HG03457 (cell line): Measurements from ENCODE around the gene CARHSP1.
"Not testable (repeated sequence)": the region's sequence is repeated elsewhere in the genome, so short reads cannot be mapped to it uniquely, and the experiment has no call there.

Experiments used
- ATAC-seq: cut with Tn5 transposase; IDR thresholded peaks from one replicate; pipeline ENCODE4 v1.9.1; 2021; ENCODE audit warnings: moderate number of reproducible peaks; ENCODE audit not compliant: unreplicated experiment

CARHSP1 gene

DNA sequence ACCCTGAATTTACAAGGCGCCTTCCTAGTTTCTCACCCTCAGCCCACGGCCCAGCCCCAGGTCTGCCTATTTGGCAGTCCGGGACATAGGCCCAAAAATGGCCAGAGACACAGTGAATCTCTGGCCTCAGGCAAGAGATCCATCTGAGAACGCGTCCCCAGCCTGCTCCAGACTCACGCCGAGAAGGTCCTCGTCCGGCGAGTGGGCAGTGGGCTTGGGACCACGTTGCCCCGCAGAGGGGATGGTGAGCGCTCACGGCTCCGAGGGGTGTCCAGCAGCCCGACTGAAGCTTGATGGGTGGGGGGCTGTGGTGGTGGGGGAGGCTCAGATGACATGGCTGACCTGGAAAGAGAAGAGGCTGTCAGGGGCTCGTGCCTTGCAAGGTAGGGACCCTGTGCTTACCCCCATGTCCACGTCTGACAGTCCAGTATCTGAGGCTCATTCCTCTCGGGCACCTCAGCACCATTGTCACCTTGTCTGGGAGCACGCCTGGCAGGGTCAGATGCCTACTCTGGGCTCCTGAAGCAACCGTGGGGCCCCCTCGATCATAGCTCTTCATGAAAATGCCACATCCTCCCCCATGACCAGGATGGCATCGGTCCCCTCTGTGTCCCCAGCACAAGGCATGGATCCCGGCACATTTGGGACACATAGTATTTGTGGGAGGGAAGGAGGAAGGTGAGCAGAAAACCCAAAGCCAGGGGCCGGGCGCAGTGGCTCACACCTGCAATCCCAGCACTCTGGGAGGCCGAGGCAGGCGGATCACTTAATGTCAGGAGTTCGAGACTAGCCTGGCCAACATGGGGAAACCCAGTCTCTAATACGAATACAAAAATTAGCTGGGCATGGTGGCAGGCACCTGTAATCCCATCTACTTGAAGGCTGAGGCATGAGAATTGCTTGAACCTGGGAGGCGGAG is 9.6 kb downstream of the CARHSP1 start:
- ATAC-seq = no peak

DNA sequence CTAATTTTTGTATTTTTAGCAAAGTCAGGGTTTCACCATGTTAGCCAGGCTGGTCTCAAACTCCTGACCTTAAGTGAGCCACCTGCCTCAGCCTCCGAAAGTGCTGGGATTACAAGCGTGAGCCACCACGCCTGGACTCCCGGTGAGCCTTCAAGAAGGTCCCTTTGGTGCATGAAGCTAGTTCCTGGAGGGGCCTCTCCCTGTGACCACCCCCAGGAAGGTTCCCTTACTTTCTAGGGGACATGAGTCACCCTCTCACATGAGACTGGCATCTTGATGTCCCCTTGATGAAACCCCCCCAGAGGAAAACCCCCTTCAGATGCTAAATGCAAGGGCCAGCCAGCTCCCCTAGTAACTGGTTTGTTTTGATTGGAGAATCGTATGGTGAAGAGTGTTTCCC is 12.8 kb downstream of the CARHSP1 start:
- ATAC-seq = no peak

GRCh38 chr16:8855051-8855786 is 13.6 kb downstream of the CARHSP1 start:
- no peak for ATAC-seq

- no peak for ATAC-seq
Observed at GRCh38 chr16:8854298-8854948, 14.4 kb downstream of the CARHSP1 start.

- ATAC-seq = no peak
Observed at GRCh38 chr16:8853611-8854010, 15.2 kb downstream of the CARHSP1 start.

GRCh38 chr16:8853150-8853549 is 15.7 kb downstream of the CARHSP1 start:
- ATAC-seq = no peak

DNA sequence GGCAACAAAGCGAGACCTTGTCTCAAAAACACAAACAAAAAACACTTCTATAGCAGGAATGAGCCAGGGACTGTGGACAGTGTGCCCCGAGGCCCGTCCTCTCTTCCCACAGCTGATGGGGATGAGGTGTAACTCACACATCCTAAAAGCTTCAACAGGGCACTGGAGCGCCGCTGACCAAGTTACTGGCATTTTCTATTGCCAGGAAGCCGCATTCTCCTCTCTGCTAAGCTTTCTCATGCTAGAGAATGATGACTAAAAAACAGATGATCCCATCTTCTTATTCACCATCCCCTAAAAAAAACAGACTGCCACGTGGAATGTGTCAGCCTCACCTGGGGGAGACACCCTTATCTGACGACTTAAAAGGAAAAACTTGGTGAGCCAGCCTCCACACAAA is 16.3 kb downstream of the CARHSP1 start:
- ATAC-seq = no peak

DNA sequence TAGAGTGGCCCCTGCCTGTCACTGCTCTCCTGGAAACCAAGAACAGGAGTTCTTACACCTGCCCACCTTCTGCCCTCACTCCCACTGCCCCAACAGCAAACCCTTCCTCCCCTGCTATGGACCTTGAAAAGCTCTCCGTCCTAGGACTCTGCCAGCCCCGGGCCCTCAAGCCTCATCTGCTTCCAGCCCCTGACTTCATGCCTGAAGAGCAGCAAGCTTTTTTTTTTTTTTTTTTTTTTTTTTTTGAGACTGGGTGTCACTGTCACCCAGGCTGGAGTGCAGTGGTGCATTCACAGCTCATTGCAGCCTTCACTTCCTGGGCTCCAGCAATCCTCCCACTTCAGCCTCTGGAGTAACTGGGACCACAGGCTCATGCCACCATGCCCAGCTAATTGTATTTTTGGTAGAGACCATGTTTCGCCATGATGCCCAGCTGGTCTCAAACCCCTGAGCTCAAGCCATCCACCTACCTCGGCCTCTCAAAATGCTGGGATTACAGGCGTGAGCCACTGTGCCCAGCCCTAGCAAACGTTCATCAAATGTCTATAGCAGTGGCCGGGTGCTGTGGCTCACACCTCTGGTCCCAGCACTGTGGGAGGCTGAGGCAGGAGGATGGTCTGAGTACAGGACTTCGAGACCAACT is 16.9 kb downstream of the CARHSP1 start:
- ATAC-seq = no peak

DNA sequence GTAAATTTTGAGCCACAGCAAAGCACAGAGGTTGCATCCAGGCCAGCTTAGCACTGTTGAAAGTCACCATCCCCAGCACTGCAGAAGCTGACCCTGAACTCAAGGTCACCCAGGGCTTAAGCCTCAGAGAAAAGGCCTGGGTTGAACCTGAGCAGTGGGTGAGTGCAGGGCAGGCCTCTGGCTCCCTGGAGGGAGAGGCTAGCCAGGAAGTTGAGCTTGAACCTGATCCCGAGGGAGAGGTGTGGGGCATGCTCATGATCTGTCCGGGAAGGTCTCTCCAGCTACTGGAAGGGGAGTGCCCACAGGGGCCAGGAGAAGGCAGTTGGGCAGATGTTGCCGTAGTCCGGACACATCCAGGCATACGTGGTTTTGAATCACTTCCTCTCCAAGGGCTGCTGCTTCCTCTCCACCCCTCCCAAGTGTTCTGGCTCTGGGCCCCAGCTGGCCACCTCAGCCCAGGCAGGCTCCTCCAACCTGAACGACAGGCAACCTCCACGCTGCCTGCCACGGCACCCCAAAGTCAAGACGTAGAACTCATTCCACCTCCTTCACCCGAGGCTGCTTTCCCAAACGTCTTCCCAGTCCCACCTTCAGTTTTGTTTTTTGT is 18.4 kb downstream of the CARHSP1 start:
- no peak for ATAC-seq

- no peak for ATAC-seq
Observed at GRCh38 chr16:8849411-8850011, 19.3 kb downstream of the CARHSP1 start.

DNA sequence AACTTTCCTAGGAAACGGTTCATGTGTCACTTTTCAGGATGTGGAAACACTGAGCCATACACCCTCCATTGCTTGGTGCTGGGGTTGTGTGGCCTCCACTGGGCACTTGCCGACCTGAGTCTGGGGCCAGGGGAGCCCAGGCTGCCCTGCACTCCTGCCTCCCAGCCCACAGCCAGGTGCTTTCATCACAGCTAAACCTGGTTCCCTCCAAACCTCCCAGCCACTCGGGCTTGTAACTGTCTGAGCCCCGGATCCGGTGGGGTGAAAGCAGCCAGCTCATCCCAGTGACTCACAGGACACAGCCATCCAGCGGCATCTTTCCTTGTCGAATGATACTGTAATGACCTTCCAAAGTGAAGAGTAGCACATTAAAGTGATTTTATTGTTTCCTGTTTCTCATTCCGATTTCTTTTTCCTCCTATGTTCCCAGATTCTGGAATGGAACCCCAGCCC is 19.8 kb downstream of the CARHSP1 start:
- ATAC-seq = no peak

GRCh38 chr16:8848231-8848938 is 20.4 kb downstream of the CARHSP1 start:
- ATAC-seq = no peak

- ATAC-seq = no peak
Observed at GRCh38 chr16:8847623-8848022, 21.2 kb downstream of the CARHSP1 start.

DNA sequence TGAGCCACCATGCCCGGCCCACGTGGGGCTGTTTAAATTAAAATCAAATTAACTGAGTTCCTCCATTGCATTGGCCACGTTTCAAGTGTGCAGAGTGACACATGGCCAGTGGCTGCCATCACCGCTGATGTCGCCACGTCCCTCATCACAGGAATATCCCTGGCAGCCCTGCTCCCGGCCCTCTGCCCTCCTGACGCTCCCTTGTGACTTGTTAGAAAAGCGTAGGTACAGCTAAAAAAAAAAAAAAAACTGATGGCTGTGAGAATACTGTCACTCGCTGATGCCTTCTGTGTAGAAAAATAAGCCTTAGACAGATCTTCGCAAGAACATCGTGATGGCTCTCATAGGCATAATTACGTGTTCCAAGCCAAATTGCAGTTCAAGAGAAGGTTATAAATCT is 21.7 kb downstream of the CARHSP1 start:
- ATAC-seq = no peak

GRCh38 chr16:8846401-8846932 is 22.3 kb downstream of the CARHSP1 start:
- ATAC-seq = no peak

GRCh38 chr16:8845699-8846298 is 23.0 kb downstream of the CARHSP1 start:
- no peak for ATAC-seq

DNA sequence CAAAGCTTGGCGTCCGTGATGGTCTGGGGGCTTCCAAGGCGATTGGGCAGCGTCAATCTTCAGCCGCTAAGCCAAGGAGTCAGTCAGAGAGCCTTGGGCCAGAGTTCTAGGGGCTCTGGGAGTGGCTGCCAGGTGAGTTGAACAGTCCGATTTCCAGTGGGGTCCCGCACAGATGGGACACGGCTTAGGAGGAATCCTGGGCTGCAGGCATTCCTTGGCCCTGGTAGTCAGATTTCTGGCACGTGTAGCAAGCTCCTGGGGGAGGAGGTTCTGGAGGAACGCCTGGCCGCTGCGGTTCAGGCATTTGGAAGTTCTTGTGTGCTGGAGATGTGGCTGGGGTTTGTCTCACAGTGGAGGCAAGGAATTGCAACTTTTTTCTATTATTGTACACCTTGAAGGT is 25.5 kb downstream of the CARHSP1 start:
- not testable (repeated sequence) for ATAC-seq

GRCh38 chr16:8842016-8842415 is 26.8 kb downstream of the CARHSP1 start:
- not testable (repeated sequence) for ATAC-seq

GRCh38 chr16:8837594-8837993 is 31.2 kb downstream of the CARHSP1 start:
- not testable (repeated sequence) for ATAC-seq
